CD1c-positive myeloid dendritic cell (primary cell): ENCODE data around the gene MINDY3.

ENCODE experiments used
- DNase-seq: peaks from one replicate; pipeline ENCODE4 v3.0.0-alpha.2; 2016; ENCODE audit errors: extremely low spot score

Gene MINDY3

DNA sequence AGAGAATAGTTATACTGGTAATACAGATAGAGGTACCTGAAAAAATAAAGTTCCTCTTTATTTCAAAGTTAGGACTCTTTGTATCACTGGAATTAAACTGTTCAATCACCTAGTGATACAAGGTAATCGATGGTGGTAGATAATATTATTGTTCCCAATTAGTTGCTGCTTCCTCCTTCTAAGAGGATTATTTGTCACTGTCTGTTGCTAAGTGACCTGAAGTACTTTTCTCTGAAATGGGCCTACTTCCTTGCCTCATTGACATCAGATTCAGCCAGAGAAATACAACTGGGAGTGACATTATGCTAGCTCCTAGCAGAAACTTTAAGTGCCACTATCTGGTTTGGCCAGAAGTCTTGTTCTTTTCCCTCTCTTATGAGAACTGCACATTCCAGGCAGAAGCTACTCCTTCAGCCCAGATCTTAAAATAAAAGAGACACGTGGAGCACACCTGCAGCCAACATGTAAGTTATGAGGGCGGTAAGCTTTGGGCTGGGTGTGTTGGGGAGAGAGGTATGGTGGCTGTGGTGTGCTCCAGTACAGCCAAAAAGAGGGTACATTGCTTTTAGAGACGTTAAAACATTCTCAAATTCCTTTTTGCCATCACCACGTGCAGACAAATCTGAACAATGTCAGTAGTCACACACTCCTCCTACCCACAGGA is 54.8 kb downstream of the MINDY3 start:
- DNase-seq: no peak

DNA sequence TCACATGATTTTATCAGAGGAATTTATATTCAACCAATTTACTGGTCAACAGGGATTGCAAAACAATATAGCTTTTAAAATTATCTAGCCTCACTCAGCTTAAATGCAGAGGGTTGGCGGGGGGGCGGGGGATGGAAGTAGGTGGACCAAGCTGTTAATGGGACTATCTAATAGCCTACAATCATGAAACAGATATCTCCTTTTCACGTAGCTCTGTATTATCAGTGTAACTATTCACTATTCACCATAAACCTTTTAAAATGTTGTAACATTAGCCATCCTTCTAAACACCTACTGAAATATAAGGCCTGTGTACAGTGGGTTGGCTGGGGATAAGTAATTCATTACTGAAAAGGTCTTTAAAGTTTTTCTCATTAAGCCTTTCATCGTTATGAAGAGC is 56.2 kb downstream of the MINDY3 start:
- DNase-seq: no peak

DNA sequence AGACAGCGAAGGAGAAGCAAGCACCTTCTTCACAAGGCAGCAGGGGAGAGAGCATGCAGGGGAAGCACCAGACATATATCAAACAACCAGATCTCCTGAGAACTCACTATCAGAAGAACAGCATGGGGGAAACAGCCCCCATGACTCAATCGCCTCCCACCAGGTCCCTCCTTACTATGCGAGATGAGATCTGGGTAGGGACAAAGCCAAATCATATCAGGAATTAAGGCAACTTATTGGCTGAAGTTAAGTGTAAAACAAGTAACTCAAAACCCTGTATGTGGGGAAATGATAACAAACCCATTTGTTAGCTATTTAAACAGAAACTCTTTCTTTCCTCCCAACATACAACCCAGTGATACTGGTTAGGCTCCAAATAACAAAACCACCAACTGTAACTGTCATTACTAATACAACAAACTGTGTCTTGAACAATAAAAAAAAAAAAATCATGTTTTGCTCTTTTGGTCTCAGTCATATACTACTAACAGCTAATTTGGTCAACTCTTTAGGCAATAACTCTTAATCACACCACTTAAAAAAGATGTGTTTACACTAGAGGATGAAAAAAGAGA is 57.8 kb downstream of the MINDY3 start:
- no peak for DNase-seq

DNA sequence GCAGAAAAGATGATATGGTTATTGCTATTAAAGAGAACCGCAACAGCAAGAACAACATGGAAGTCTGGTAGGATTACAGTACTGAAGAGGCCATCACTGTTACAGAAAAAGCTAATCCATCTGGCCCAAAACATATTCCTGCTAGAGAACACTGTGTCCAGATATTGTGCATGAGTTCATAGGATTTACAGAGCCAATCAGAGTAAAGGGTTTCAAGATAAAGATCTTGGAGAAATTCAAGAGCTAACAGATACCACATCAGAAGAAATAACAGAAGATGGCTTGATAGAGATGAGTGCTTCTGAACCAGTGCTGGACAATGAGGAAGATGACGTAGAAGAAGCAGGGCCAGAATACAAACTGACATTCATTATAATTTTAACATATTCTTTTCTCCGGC is 58.7 kb downstream of the MINDY3 start:
- no peak for DNase-seq

DNA sequence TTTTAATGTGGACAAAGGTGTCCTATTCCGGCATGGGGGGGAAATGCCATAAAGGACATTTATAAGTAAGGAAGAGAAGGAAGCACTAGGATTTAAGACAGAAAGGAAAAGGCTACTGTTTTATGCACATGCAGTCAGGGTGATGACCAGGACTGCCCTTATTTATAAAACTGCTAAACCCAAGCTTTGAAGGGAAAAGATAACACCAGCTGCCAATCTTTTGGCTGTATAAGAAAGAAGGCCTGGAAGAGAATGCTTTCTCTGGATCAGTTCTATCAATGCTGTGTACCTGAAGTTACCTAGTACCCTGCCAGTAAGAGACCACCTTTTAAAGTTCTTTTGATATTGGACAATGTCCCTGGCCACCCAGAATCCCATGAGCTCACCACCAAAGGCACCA is 59.2 kb downstream of the MINDY3 start:
- no peak for DNase-seq

DNA sequence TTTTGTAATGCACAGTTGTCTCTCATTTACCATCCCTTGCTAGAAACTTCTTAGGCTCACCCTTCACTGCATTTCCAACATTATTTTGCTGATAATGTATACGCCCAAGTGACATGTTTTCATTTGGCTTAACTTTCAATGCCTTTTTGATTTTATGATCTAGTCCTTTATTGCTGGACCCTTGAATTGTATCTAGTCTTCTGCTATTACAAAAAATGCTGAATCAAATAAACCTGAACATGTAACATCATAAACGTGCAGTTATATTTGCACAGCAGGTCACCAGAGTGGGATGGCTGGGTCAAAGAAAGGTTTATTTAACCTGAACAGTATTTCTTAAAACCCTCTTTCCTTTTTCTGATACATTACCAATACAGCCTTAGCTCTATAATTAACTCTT is 63.0 kb downstream of the MINDY3 start:
- no peak for DNase-seq

DNA sequence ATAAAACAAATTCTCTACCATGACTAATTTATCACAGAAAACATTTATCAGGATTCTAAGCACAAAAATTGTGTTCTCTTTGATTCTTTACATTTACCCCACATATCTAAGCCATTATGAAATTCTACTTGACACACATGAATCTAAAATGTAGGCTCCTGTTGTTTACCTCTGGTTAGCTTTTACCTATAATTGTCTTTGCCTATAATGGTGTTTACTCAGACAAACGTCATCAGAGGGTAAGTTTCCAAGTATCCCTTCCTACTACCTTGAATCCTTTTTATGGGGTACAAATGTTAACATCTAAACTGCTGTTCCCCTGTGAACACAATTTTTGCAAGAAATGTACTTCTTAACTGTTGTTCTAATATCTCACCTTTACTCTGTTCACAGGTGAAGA is 63.5 kb downstream of the MINDY3 start:
- DNase-seq: no peak

DNA sequence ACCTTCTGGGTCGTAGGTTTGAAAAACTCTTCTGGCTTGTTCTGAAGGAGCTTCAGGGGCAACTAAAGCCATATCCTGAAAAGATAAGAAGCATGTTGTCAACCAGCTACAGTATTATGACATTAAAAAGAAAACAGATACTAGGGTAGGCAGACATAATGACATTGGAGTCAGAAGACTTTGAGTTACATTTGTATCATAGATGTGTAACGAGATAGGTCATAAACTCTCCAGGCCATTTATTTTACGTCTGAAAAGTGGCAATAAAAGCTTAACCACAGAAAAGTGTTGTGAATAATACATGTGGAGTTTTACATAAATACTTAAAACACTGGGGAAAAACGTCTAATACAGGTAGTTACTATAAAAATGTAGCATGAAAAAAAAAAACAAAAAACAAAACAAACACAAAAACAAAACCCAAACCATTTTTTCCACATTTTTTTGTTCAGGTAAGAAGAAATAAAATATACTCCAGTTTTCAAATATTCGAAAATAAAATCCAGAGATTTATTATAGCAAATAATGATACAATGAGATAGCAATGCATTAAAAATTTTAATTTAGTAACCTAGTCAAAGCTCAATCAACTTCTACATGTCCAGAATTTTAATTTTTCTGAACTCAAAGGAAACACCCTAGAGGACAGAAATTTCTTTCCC is 64.1 kb downstream of the MINDY3 start:
- no peak for DNase-seq

DNA sequence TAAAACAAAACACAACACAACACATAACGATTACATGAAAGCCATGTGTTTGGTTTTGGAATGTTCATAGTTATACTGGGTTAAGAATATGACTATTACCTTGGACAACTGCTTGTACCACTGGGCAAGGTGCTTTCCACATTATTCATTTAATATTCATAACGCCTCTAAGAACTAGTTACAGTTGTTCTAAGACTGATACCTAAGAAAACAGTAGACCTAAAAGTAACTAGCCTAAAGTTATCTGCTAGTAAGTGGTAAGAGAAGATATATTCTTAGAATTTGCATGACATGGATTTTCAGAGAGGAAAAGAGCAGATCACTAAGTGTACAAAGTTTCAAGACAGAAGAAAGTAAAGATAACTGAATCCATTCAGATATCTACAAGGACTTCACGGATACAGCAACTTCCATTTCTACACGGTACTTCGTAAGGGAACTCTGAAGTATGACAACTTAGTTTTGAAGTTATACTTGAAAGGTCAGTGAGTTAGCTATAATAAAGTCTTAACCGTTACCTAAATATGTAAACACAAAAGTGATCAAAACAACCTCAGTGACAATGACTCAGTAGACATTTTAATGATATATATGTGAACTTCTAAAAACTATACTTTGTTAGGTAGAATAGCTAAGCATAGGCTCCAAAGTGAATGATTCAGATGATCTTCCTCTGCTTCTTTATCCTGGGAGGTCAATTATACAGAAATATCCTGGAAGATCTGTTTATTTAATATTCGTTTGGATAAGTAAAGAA is 65.1 kb downstream of the MINDY3 start:
- DNase-seq: no peak

DNA sequence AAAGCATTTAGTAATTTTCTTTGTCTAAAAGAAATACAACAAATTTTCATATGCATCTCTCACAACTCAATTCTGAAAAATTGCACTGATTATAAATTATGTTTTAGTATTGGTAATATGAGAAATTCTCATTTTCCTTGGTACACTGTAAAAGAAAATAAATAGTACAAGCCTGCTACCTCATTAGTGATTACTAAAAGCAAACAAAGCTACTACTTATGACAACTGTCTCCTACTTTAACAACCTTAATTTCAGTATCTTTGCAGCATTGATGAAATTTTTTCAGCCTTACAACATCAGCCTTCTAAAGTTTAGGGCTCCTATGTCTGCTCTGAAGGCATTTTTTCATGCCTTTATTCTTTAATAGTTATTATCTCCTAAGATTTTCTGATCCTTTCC is 65.7 kb downstream of the MINDY3 start:
- no peak for DNase-seq

DNA sequence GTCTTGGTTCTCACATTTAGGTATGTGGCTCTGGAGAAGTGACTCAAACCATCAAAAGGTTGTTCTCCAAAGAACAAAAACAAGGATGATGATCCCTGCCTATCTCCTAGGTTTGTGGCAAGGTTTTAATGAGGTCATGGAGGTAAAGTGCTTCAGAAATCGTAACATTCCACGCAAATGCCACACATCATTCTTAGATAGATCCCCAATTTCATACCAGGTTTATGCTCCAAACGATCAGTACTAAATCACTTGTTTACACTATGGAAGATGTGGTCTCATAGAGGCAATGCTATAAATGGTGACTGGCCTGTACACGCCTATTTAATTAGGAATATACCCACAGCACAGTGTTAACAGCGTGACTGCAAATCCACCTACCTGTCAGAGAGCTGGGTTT is 66.6 kb downstream of the MINDY3 start:
- DNase-seq: no peak

DNA sequence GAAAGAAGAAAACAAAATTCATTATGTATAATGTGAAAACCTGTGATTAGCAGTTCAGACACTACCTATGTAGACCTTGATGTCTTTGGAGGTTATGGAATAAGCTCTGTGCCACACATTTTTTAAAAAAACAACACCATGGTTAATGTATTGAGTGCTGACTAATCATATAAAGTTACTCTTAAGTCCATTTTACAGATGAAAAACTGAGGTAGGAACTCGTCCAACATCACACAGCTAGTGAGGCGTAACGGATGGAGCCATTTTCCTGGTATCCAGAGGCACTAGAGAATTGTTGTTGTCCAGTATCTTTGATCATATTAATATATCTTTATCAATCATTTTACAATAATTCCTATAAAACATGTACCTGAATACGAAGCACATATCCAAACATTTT is 67.5 kb downstream of the MINDY3 start:
- DNase-seq: no peak

DNA sequence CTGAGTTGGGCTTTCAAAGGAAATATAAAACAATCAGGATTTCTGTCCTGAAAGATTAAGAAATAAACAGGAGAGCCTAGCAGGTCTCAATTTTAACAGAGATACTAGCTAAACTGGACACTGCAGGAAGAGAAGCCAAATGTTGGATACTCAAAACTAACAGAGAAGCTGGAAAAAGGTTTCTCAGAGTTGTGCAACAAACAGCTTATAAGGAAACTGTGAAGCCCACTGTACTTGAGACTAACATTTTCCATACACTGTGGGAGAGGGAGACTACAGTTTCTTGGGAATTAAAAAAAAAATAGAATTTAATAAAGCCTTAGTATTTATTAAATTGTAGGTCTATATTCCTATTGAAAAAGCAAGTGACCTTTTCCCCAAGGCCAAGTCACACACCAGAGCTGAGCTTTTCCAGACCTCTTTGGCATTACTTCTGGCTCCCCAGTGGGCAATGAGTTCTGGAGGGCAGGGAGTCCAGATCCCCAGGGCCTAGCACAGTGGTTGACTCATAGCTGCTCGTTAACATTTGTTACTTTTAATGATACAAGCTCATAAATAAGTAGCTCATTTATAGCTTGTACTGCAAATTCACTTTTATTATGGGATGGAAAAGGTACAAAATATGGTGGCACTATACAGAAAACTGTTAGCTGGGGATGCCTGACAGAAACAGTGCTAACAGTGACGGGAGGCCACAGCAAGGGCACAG is 68.3 kb downstream of the MINDY3 start:
- no peak for DNase-seq

DNA sequence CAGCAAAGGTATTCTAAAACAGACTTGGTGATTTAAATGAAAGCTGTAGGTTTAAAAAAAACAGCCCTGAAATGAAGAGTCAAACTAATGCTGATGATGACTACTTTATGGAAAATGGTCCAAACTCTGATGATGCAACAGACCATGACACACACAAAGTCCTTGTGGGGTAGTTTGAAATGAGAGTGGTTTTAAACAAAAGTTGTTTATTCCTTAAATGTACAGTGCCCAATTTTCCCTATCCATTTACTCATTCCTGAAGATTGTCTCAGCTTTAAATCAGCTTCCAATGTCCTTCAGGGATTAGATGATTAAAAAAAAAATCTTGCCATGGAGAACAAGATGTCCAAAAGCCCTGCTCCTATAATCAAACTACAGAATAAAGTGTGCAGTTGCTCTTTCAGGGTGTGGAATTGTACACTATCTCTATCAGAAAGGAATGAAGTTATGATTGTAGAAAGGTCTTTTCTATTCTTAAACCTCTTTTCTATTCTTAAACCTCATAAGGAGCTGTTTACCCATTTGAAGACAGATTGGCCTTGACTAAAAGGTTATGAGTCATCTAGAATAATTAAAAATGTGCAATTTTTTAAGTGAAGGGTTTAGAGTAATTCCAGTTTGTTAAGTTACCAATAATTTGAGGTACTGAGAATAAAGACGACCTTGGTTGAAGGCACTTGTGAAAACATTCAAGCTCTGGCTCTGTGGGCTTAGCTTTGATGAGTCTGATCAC is 70.3 kb downstream of the MINDY3 start:
- DNase-seq: no peak

DNA sequence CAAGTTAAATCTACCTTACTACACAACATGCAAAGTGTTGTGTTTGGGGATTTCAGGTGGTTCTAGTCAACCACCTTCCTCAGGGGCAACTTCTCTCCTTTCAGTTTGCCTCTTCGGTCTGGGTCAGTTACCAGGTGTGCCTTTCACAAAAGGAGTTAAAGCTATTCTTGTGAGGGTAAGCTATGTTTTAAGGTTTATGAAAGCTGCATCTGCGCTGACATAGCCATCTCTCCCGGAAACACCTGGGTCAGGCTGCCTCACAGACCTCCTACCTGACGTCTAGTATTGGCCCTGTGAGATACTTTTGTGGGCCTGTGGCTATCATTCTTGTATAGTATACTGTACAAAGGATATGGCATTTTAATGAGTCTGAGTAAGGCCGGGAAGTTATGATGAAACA is 72.9 kb downstream of the MINDY3 start:
- DNase-seq: no peak

DNA sequence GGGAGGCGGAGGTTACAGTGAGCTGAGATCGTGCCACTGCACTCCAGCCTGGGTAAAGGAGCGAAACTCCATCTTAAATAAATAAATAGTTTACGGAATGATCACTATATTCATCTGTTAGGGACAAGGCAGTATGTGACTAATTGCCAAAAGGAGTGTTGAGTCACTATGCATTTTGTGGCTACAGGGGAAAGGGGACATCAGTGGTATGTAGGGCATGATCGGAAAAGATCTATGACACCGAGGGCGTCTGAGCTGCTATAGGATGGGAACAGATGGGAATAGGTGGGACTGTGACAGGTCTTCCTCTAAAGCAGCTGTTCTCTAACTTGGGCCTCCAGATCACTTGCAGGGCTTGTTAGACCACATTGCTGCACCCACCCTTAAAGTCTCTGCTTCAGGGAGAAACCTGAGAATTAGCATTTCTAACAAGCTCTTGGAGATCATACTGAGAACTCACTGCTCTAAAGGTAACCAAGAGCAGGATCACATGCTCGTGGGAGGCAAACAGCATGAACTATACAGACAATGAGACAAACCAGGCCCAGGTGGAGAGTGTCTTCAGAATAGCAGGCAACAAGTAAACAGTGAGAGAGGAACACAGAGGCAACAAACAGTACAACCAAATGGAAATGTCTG is 75.5 kb downstream of the MINDY3 start:
- no peak for DNase-seq

DNA sequence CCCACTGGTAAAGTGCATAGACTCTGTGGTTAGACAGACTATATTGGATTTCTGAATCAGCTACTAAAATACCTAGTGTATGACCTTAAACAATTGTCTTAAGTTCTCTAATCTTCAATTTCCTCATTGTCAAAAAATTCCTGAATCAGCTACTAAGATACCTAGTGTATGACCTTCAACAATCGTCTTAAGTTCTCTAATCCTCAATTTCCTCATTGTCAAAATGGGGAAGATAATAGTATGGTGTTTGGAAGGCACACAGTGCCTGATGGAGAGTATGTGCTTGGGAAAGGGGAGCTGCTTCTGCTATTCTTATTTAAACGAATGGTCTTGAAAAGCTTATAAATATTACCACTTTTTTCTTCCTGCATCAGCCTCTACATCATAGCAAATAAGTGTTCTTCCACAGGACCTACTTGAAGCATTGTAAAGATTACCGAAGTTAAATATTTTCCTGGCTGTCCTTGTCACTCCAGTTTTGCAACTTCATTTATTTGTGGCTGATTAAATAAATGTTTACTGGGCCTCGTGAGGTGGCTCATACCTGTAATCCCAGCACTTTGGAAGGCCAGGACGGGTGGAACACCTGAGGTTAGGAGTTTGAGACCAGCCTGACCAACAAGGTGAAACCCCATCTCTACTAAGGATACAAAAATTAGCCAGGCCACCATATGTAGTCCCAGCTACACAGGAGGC is 76.2 kb downstream of the MINDY3 start:
- peak; percentile 29 for DNase-seq

DNA sequence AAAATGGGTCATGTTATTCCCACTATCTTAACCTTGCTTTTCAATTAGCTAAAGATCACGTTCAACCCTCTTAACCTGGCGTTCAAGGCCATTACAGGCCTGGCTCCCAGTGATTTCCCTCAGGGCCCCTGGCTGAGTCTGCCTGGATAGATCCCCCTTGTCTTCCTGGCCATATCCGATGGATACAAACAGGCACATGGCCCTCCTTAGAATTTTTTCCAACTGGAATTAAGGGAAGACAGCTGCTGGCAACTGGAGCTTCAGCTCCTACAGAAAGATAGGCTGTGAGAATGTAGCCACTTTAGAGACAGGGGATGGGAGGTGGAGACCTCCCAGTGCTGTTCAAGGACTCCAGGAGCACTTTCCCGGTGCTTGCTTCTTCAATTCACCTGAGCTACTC is 77.5 kb downstream of the MINDY3 start:
- no peak for DNase-seq

DNA sequence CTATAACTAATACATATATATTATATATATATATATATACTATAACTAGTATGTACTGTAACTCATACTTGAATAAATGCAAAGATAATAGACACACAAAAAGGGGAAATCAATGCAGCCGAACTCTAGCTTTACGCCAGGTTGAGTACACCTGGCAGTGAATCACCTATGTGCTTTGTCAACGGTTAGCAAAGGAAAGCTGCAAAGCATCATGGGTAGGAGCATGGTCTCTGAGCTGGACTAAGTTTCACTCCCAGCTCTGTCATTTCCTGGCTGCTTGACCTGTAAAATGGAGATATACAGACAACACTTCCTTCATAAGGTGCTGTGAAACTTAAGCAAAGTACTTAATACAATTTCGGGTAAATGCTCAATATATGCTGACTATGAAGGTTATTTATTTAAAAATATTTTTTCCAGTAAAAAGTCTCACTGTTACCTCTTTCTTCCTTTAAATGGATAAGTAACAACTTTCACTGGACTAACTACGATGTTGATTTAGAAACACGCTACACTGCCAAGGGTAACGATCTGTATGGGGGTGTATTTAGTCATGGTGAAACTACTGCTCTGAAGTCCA is 78.8 kb downstream of the MINDY3 start:
- no peak for DNase-seq
